Endothelial cell of hepatic sinusoid (primary cell): Measurements from ENCODE around the gene FCHO1.

Experiments
- in situ Hi-C: cut with HindIII; loops from 2 replicates; pipeline ENCODE4 v1.10.0; 2017; ENCODE audit warnings: low sequenced_read_pairs

The FCHO1 gene, protein sequence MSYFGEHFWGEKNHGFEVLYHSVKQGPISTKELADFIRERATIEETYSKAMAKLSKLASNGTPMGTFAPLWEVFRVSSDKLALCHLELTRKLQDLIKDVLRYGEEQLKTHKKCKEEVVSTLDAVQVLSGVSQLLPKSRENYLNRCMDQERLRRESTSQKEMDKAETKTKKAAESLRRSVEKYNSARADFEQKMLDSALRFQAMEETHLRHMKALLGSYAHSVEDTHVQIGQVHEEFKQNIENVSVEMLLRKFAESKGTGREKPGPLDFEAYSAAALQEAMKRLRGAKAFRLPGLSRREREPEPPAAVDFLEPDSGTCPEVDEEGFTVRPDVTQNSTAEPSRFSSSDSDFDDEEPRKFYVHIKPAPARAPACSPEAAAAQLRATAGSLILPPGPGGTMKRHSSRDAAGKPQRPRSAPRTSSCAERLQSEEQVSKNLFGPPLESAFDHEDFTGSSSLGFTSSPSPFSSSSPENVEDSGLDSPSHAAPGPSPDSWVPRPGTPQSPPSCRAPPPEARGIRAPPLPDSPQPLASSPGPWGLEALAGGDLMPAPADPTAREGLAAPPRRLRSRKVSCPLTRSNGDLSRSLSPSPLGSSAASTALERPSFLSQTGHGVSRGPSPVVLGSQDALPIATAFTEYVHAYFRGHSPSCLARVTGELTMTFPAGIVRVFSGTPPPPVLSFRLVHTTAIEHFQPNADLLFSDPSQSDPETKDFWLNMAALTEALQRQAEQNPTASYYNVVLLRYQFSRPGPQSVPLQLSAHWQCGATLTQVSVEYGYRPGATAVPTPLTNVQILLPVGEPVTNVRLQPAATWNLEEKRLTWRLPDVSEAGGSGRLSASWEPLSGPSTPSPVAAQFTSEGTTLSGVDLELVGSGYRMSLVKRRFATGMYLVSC

DNA sequence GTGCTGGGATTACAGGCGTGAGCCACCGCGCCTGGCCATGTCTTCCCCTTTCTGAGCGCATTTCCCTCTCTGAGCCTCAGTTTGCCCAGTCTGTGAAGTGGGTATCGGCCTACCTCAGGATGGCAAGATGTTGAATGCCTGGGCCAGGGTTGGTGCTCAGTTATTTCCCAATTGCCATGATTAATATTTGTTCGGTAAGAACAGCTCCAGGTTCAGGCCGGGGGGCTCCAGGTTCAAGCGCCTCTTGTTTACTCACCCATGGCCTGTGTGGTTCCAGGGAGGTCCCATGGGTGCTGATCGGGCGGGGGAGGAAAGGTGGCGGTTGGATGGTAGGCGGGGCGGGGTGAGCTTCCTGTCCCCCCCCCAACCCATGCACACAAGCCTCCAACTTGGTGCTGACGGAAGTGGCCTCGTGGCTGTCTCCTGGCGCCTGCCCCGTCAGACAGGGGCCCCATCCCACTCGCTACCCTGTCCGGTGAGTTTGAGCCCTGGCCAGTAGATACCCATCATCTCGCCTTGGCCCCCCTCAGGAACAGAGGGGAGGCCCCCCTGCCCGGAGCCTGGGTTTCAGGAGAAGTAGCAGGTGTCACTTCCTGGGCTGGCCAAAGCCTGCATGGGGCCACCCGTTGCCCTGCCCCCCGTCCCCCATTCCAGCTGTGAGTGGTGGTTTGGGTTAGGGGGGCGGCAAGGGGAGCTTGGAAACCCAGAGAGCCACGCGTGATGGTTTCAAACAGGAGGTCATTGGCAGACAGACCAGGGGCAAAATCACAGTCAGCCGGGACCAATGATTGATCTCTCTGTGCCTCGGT lies at the start of gene FCHO1:
Gene FCHO1, plus strand, starts transcription at position 375 of the 809 bp plus-strand sequence. CDS start 3,688 bp downstream, outside the sequence.
- in situ Hi-C loops, result no loop called here

DNA sequence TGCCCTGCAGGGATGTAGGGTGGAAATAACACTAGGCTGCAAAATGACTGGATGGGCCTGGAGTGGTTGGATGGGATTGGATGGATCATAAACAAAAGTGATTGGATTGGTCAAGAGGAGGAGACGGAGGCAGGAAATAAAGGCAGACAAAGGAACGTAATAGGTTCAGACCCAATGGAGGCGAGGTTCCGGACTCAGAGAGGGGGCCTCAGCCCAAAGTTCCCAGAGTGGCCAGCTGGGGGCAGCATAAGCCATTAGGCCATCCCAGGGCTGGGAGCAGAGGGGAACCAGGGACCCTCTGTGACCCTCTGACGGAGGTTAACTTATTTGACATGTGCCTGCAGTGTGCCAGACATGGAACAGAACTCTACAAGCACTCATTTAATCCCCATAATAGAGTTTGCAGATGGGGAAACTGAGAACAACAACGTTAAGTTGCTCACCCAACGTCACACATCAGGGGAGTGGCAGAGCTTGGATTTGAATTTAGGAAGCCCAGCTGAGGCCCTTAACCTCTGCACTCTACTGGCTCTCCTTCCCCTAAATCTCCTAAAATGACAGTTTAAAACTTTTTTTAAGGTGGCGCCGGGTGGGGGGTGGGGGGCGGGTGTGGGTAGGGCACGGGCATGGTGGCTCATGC lies 47.3 kb upstream of the FCHO1 start:
- in situ Hi-C loops, result loop anchor here (25.0 kb wide), 1 partner anchor 158 kb away; the partner anchor contains the start of genes RPL18A and SLC5A5

DNA sequence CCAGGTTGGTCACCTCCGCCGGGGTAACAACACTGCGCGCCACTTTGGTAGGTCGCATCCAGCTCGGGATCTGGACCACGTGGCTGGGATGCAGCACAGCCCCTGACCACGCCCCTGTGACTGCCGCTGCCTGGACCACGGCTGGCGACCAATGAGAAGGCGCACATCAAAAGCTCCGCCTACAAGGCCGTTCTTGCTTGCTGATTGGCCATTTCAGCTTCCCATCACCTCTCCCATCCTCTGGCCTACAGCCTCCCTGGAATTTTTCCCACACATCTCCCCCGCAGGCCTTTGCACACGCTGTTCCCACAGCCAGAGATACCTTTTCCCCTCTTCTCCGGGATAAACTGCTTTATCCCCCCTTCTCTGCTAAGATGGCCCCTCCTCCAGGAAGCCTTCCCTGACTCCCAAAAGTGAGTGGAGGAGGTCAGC lies 44.5 kb upstream of the FCHO1 start:
- in situ Hi-C loops, result loop anchor here (25.0 kb wide), 1 partner anchor 156 kb away; the partner anchor contains the start of genes RPL18A and SLC5A5

DNA sequence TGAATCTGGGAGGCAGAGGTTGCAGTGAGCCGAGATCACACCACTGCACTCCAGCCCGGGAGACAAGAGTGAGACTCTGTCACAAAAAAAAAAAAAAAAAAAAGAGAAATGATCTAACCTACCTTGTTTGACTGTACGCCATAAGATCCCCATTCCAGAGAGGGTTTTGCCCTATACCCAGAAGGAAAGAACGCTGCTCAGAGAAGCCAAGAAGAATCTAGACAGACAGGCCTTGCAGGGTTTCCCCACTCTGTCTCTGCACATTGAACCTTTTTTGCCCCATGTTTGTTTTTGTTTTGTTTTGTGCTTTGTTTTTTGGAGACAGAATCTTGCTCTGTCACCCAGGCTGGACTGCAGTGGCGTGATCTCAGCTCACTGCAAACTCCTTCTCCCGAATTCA lies 39.4 kb upstream of the FCHO1 start:
- in situ Hi-C loops, result loop anchor here (10.0 to 25.0 kb wide), 2 partner anchors 150 to 187 kb away; partner anchors contain the start of genes RPL18A and SLC5A5

DNA sequence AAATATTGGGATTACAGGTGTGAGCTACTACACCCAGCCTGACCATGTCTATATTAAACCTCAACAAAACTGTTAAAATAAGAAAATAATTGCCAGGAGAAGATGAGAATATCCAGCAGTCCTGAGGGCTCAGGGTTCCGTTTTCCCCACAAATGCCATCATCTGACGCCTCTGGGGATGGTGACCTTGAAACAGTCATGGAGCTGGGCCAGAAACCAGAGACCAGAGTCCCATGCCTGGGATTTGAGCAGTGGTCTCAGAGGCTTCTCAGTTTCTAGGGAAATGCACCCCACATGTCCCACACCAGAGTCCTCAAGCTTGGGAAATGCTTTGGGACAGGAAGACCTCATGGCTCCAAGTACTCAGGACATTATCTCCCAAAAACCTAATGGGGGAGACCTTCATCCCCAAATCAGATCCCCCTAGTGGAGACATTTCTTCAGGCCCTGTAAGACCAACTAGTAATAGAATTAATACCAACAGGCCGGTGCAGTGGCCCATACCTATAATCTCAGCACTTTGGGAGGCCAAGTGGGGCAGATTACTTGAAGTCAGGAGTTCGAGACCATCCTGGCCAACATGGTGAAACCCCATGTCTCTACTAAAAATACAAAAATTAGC lies 34.9 kb upstream of the FCHO1 start:
- in situ Hi-C loops, result loop anchor here (10.0 to 25.0 kb wide), 2 partner anchors 146 to 192 kb away; partner anchors contain the start of genes RPL18A and SLC5A5

DNA sequence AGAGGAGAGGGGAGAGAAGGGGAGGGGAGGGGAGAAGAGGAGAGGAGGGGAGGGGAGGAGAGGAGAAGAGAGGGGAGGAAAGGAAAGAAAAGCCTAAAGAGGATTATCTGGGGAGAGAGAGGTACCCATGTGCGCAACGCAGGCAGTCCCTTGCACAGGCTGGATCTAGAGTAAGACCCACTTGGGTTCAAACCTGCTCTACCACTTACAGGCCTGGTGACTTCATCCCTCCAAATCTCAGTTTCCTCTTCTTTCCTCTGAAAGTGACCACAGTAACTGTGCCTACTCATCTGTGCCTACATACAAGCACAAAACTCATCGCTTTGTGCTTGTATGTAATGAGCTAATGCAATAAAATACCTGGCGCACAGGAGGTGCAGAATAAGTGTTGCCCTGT lies 32.7 kb upstream of the FCHO1 start:
- in situ Hi-C loops, result loop anchor here (10.0 to 25.0 kb wide), 2 partner anchors 144 to 194 kb away; partner anchors contain the start of genes RPL18A and SLC5A5

DNA sequence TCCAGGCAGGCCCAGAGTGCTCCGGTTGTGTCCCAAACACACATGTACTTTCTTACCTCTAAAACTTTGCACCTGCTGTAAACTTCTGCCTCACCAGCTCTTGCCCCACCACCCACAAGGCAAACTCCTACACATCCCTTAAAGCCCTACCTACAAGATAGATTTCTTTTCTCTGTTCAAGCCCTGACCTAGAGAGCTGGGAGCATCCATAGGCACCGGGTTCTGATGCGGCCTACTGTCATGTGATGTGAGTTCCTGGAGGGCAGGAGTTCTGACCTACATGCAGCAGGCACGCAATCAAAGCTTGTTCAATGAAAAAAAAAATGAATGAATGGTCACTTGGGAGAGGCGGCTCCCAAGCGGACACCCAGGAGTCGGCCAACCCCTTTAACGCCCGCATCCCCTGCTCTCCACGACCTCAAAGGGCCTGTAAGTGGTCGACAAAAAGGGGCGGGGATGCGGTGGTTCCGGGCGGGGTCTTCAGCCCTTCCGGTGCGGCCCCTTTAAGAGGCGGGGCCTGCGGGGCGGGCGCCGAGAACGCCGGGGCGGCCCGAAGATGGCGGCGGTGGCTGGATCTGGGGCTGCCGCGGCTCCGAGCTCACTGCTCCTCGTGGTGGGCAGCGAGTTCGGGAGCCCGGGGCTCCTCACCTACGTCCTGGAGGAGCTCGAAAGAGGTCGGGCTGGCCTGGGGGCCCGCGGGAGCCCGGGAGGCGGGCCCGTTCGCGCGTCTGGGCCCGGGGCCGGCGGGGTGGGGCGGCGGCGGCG lies 32.1 kb upstream of the FCHO1 start, which contains the start of gene MAP1S:
Gene MAP1S, plus strand, starts transcription at position 534 of the 765 bp plus-strand sequence. Its CDS starts 23 bp downstream, at position 557.
- in situ Hi-C loops, result loop anchor here (10.0 to 25.0 kb wide), 2 partner anchors 143 to 194 kb away; partner anchors contain the start of genes RPL18A and SLC5A5

DNA sequence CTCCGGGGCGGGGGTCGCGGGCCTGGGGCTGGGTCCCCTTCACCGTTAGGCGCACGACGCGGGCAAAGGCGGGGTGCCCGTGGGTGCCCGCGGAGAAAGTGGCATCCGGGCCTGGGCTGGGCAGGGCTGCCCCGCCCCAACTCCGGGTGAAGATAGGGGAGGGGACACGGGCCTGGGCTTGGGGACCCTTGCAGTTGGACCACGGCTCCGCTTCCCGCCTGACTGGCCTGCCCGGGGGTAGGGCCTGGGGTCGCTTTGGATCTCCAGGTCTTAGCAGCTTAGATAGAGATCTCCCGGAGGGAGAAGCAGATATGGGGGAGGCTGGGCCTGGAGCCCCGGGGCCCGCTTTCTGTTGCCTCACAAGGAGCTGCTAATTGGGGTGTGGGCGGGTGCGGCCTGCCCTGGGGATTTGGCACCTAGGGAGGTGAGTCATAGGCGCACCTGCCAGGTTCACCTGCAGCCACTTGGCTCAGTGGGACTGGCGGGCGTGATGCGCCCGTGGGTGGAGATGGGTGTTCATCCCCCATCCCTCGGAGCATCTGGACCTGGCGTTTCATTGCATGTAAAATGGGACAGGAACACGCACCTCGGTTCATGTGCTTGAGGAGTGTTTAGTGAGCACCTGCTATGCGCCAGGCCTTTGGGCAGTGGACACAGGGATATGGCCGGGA lies 31.4 kb upstream of the FCHO1 start:
- in situ Hi-C loops, result loop anchor here (10.0 to 25.0 kb wide), 2 partner anchors 142 to 195 kb away; partner anchors contain the start of genes RPL18A and SLC5A5

DNA sequence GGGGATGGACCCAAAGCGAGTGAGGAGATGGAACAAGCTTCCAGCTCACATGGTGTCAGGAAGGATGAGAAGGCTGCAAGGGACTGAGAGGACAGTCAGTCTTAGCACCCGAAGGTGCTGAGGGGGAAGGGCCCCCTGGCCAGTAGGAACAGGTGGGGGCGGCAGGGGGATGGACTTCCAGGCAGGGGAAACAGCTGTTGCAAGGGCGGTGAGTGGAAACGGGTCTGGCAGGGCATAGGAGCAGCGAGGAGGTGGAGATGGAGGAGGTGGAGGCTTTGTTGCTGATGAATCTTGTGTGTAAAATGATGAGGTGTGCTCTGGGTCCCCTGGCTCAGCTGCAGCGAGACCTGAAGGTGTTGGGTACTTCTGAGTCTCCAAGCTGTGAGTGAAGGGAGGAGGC lies 30.8 kb upstream of the FCHO1 start:
- in situ Hi-C loops, result loop anchor here (25.0 kb wide), 1 partner anchor 142 kb away; the partner anchor contains the start of genes RPL18A and SLC5A5

DNA sequence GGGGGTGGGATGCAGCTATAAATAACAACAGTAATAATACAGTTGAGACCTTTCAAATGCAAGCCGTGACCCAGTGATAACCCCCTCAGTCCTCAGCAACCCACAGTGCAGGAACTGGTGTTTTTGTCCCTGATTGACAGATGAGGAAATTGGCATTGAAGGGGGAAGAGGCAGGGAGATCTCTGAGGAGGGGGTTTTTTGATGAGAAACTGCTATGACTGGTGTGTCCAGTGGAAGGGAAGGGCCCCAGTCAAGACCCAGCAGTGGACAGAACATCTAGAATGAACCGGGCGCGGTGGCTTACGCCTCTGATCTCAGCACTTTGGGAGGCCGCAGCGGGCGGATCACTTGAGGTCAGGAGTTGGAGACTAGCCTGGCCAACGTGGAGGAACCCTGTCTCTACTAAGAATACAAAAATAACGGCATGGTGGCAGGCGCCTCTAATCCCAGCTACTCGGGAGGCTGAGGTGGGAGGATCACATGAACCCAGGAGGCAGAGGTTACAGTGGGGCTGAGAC lies 30.1 kb upstream of the FCHO1 start:
- in situ Hi-C loops, result loop anchor here (25.0 kb wide), 1 partner anchor 141 kb away; the partner anchor contains the start of genes RPL18A and SLC5A5

DNA sequence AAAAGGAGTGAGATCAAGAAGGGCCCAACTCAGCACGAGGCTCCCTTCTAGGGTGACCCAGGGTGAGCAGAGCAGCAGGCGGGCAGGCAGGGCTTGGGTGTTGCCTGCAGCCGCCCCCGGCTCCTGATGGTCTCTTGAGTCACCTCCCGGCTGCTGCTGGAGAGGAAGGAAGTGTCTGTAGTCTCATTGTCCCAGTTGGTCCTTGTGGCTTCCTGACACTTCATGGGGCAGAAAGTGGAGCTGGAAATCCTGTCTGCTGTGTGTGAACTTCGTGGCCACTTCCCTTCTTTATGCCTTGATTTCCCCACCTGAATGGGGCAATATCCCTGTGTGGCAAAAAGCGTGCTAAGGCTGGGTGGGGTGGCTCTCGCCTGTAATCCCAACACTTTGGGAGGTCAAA lies 29.5 kb upstream of the FCHO1 start:
- in situ Hi-C loops, result loop anchor here (25.0 kb wide), 1 partner anchor 140 kb away; the partner anchor contains the start of genes RPL18A and SLC5A5

DNA sequence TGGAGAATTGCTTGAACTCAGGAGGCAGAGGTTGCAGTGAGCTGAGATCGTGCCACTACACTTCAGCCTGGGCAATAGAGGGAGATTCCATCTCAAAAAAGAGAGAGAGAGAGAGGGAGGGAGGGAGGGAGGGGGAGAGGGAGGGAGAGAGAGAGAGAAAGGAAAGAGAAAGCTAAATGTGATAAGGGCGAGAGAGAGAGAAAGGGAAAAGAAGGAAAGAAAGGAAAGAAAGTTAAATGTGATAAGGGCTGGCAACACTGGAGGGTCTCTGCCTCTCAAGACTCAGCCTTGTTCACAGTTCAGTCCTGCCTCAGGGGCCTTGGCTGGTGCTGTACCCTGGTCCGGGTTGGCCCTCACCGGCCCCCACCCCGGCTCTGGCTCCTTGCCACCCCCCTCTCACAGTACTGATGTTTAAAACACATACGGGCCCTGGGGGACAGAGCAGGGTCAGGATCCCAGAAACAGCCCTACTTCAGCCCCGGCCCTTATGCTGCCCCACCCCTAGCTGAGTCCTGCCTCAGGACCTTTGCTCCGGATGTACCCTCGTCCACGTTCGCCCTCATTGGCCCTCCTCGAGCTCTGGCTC lies 28.5 kb upstream of the FCHO1 start:
- in situ Hi-C loops, result loop anchor here (25.0 kb wide), 1 partner anchor 140 kb away; the partner anchor contains the start of genes RPL18A and SLC5A5

DNA sequence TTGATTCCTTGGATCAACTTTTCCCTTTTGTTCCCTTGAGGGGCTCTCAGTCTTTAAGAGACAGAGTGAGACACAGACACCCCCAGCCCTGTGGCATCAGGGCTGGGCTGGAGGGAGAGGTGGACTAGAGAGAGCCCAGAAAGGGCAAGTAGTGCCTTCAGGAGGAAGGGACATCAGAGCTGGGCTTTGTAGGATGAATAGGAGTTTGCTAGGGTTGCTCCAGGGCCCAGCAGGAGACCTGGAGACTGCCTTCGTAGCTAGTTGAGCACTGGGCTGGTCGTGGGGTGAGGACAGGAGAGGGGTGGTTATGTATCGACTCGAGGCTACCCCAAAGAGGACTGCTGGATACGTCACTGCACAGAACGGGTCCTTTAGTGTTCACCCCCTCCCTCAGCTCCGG lies 26.6 kb upstream of the FCHO1 start:
- in situ Hi-C loops, result loop anchor here (25.0 kb wide), 1 partner anchor 138 kb away; the partner anchor contains the start of genes RPL18A and SLC5A5

DNA sequence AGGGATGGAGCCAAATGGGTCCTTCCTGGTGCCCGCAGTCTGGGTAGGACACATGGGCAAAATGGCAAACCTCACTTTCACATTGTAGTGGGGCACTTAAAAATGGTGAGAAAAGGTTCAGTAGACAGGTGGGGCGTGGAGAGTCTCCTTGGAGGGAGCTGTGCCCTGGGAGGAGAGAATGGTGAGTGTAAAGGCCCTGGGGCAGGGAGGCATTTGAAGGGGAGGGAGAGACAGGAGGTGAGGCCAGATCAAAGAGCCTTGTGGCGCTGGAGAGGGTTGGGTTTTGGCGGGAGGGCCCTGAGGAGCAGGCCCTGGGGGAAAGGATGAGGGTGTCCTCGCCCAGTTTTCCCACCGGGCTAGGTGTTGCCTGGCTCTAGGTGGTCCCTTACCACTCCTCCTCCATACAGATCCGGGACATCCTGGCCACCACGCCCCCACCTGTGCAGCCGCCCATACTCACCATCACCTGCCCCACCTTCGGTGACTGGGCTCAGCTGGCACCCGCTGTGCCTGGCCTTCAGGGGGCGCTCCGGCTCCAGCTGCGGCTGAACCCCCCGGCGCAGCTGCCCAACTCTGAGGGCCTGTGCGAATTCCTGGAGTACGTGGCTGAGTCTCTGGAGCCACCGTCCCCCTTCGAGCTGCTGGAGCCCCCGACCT lies 25.7 kb upstream of the FCHO1 start:
- in situ Hi-C loops, result no loop called here

DNA sequence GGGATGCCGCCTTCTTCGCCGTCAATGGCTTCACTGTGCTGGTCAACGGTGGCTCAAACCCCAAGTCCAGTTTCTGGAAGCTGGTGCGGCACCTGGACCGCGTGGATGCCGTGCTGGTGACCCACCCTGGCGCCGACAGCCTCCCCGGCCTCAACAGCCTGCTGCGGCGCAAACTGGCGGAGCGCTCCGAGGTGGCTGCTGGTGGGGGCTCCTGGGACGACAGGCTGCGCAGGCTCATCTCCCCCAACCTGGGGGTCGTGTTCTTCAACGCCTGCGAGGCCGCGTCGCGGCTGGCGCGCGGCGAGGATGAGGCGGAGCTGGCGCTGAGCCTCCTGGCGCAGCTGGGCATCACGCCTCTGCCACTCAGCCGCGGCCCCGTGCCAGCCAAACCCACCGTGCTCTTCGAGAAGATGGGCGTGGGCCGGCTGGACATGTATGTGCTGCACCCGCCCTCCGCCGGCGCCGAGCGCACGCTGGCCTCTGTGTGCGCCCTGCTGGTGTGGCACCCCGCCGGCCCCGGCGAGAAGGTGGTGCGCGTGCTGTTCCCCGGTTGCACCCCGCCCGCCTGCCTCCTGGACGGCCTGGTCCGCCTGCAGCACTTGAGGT lies 25.0 kb upstream of the FCHO1 start:
- in situ Hi-C loops, result no loop called here
